ENCODE measurements around the gene MROH8.
"Not testable (repeated sequence)": the region's sequence is repeated elsewhere in the genome, so short reads cannot be mapped to it uniquely, and the experiment has no call there.

Gene MROH8

DNA sequence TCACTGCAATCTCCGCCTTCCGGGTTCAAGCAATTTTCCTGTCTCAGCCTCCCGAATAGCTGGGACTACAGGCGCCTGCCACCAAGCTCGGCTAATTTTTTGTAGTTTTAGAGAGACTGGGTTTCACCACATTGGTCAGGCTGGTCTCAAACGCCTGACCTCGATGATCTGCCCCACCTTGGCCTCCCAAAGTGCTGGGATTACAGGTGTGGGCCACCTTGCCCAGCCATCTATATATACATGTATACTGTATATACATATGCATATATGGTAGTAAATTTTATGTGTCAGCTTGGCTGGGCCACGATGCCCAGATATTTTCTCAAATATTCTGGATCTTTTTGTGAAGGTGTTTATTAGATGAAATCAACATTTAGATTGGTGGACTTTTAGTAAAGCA, 102.3 kb downstream of the MROH8 start:
- DNase-seq: no peak

DNA sequence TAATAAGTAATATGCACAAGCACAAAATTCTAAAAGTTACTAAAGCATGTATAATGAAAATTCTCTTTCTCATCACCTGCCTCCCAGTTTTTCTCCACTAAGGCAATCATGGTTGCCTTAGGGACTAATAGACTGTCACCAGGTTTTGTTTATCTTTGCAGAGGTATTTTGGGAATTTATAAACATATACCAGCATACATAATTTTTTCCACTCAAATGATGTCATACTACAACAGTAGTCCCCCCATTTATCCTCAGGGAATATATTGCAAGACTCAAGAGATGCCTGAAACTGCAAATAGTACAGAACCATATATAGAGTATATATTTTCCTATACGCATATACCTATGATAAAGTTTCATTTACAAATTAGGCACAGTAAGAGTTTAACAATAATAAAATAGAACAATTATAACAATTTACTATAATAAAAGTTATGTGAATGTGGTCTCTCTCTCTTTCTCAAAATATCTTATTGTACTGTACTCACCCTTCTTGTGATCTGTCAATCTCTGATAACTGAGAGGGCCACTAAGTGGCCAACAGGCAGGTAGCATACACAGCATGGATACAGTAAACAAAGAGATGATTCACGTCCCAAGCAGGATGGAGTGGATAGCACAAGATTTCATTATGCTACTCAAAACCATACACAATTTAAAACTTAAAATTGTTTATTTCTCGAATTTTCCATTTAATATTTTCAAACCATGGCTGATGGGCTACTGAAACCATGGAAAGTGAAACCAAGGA, 103.2 kb downstream of the MROH8 start:
- no peak for DNase-seq

DNA sequence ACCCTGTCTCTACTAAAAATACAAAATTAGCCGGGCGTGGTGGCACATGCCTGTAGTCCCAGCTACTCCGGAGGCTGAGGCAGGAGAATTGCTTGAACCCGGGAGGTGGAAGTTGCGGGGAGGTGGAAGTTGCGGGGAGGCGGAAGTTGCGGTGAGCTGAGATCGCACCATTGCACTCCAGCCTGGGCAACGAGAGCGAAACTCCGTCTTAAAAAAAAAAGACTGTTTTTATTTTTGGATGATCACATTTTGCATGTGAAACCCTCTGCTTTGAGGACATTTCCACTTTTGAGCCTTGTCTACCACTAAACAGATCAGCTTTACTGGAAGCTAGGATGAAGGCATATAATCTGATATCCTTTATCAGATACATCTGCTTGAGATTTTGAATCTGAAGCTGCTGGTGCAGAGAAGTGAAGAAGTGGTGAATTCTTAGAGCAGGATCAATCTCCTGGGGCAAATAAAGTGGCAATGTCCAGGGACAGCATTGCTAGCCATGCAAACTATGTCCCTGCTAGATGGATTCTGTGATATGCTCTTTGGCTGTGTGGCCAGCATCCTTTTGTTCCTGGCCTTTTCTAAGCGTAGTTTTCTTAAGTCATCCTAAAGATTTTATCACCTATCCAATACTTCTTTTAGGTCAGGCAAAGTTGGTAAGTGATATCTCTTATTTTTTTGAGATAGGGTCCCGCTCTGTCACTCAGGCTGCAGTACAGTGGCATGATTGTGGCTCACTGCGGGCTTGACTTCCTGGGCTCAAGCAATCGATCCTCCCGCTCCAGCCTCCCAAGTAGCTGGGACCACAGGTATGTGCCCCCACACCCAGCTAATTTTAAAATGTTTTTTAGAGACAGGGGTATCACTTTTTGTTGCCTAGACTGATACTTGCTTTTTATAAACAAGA, 106.8 kb downstream of the MROH8 start:
- no peak for DNase-seq

DNA sequence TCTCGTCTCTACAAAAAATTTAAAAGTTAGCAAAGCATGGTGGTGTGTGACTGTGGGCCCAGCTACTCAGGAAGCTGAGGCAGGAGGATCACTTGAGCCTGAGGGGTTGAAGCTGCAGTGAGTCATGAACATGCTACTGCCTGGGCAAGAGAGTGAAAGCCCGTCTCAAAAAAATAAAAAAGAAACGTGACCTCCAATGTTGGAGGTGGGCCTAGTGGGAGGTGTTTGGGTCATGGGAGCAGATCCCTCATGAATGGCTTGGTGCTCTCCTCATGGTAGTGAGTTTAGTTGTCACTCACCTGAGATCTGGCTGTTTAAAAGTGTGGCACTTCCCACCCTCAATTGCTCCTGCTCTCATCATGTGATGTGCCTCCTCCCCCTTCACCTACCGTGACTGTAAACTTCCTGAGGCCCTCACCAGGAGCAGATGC, 107.9 kb downstream of the MROH8 start:
- DNase-seq: no peak

DNA sequence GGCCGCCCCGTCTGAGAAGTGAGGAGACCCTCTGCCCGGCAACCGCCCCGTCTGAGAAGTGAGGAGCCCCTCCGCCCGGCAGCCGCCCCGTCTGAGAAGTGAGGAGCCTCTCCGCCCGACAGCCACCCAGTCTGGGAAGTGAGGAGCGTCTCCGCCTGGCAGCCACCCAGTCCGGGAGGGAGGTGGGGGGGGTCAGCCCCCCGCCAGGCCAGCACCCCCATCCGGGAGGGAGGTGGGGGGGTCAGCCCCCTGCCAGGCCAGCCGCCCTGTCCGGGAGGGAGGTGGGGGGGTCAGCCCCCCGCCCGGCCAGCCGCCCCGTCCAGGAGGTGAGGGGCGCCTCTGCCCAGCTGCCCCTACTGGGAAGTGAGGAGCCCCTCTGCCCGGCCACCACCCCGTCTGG, 109.8 kb downstream of the MROH8 start:
- DNase-seq: not testable (repeated sequence)

DNA sequence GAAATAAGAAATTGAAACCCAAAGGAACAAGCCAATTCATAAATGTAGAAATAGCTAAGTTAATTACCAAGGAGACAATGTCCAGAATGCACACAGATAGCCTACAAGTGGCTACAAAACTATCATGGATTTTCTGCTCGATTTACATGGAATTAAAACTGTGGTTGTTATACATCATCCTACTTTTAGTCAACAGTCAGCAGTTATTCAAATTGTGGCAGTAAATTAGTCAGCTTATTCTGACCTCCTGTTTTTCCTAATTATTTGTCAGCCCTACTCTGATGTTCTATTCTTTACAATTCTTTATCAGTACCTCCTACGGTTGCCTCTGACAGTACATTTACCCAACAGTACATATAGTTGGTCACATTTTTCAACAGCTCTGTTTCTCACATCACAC, 113.2 kb downstream of the MROH8 start:
- DNase-seq: no peak

DNA sequence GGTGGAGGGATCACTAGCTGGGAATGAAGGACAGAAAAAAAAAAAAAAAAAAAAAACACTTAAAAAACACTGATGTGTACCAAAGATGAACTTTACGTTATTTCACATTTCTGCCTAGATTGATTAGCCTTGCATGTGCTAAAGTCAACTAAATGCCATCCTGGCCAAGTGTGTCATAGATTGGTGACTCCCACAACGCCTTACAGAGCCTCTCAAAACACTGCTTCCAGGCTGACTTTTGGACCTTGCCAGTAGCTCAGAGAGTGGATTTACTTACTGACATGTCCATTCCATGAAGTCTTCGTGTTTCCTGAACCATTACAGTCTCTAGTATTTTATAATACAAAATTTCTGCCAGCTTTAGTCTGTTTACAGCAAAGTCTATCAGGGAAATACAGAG, 124.1 kb downstream of the MROH8 start:
- no peak for DNase-seq

DNA sequence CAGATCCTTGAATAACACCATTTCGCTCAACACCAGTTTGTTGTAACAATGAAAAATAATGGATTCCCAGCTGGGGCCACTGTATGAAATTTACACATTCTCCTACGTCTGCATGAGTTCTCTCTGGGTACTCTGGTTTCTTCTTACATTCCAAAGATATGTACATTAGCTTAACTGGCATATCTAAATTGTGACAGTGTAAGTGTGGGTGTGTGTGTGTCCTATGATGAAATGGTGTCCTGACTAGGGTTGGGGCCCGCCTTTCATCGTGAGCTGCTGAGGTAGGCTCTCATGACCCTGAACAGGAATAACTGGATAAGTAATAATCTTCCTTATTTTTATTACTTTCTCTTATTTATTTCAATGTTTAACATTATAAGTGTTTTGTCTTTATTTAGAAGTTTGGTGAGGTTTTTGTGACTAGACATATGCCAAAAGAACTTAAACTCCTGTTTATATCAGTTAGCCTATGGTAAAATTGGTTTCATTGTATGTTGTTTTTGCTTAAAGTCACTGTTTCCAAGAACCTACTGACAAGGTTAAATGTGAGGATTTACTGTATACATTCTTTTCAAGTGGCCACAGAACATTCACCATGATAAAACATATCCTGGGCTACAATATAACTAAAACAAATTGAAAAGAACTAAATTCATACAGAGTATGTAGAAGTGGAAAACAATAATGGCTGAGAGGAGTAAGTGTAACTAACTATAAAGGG, 126.0 kb downstream of the MROH8 start:
- DNase-seq: no peak
